Mesendoderm (in vitro differentiated cells): ENCODE measurements around the gene CRACDL.
"Not testable (repeated sequence)": the region's sequence is repeated elsewhere in the genome, so short reads cannot be mapped to it uniquely, and the experiment has no call there.

Experiments
- DNase-seq: peaks from one replicate; pipeline ENCODE4 v3.0.0; 2013
- H2AK5ac ChIP-seq: 2 replicates; pipeline ENCODE4 v1.6.1; 2013; ENCODE audit warnings: low read length, inconsistent platforms
- H2BK120ac ChIP-seq: 2 replicates; pipeline ENCODE4 v1.6.1; 2013; ENCODE audit warnings: low read depth, mild to moderate bottlenecking, low read length, moderate library complexity, mixed read lengths
- H2BK15ac ChIP-seq: replicated peaks from 2 replicates; pipeline ENCODE4 v1.6.1; 2013; ENCODE audit warnings: low read depth, mild to moderate bottlenecking, moderate library complexity
- H2BK5ac ChIP-seq: 2 replicates; pipeline ENCODE4 v1.6.1; 2013; ENCODE audit warnings: low read length, inconsistent platforms
- H3K18ac ChIP-seq: 2 replicates; pipeline ENCODE4 v1.6.1; 2013; ENCODE audit warnings: mild to moderate bottlenecking, low read length, mixed read lengths
- H3K23ac ChIP-seq: one replicate; pipeline ENCODE4 v1.6.1; 2013; ENCODE audit warnings: low read length
- H3K27ac ChIP-seq: 2 replicates; pipeline ENCODE4 v1.5.1; 2013; ENCODE audit warnings: low read depth, mild to moderate bottlenecking, inconsistent platforms, low read length, moderate library complexity
- H3K27me3 ChIP-seq: 2 replicates; pipeline ENCODE4 v1.6.1; 2013; ENCODE audit warnings: low read length, control low read depth, mild to moderate bottlenecking, inconsistent platforms; ENCODE audit not compliant: insufficient read depth, poor library complexity
- H3K36me3 ChIP-seq: 2 replicates; pipeline ENCODE4 v1.6.1; 2013; ENCODE audit warnings: low read length, inconsistent platforms; ENCODE audit not compliant: control insufficient read depth, insufficient read depth
- H3K4ac ChIP-seq: one replicate; pipeline ENCODE4 v1.6.1; 2013; ENCODE audit warnings: low read depth, mild to moderate bottlenecking, low read length, moderate library complexity
- H3K4me1 ChIP-seq: 2 replicates; pipeline ENCODE4 v1.6.1; 2013; ENCODE audit warnings: low read depth, low read length, inconsistent platforms; ENCODE audit not compliant: control insufficient read depth
- H3K4me2 ChIP-seq: 2 replicates; pipeline ENCODE4 v1.6.1; 2013; ENCODE audit warnings: low read length
- H3K4me3 ChIP-seq: 2 replicates; pipeline ENCODE4 v1.5.1; 2013; ENCODE audit warnings: mild to moderate bottlenecking, low read length
- H3K56ac ChIP-seq: one replicate; pipeline ENCODE4 v1.6.1; 2013; ENCODE audit warnings: low read length
- H3K79me1 ChIP-seq: 2 replicates; pipeline ENCODE4 v1.6.1; 2013; ENCODE audit warnings: low read length, inconsistent platforms
- H3K79me2 ChIP-seq: 2 replicates; pipeline ENCODE4 v1.6.1; 2013; ENCODE audit warnings: mild to moderate bottlenecking, low read length; ENCODE audit not compliant: control insufficient read depth, insufficient read depth
- H3K9ac ChIP-seq: 2 replicates; pipeline ENCODE4 v1.6.1; 2013; ENCODE audit warnings: low read length, inconsistent platforms
- H4K5ac ChIP-seq: one replicate; pipeline ENCODE4 v1.6.1; 2013; ENCODE audit warnings: low read length
- H4K8ac ChIP-seq: one replicate; pipeline ENCODE4 v1.6.1; 2013; ENCODE audit warnings: low read depth, mild to moderate bottlenecking, control low read depth, low read length, moderate library complexity
- WGBS: extraction: QIAGEN DNeasy Blood & Tissue Kit; methylation state at CpG from one replicate; pipeline ENCODE4 v1.1.7; 2013; ENCODE audit warnings: low lambda C conversion rate, missing lambda C conversion rate; ENCODE audit not compliant: insufficient coverage; ENCODE audit errors: extremely low coverage; 5-methylcytosine and 5-hydroxymethylcytosine counted together

CRACDL gene

GRCh38 chr2:98759827-98760625 is 176.0 kb downstream of the CRACDL start:
- H2BK120ac ChIP-seq: no peak overlapping the region
- H3K23ac ChIP-seq: no peak overlapping the region
- H3K4ac ChIP-seq: no peak overlapping the region
- no peak overlapping the region for H2BK15ac ChIP-seq
- H4K8ac ChIP-seq: no peak overlapping the region
- H3K27ac ChIP-seq: no peak overlapping the region
- no peak overlapping the region for H2AK5ac ChIP-seq
- no peak overlapping the region for H3K9ac ChIP-seq
- no CpG with 5 or more reads among the region's 6 CpGs for WGBS
- no peak for DNase-seq
- no peaks in the 10 kb centered on the region for H3K79me1 ChIP-seq
- no peaks in the 10 kb centered on the region for H3K4me1 ChIP-seq
- H4K5ac ChIP-seq: no peak overlapping the region
- no peak overlapping the region for H3K4me2 ChIP-seq
- H3K27me3 ChIP-seq: no peaks in the 10 kb centered on the region
- H3K79me2 ChIP-seq: no peaks in the 10 kb centered on the region
- no peaks in the 10 kb centered on the region for H3K36me3 ChIP-seq
- H3K4me3 ChIP-seq: no peak overlapping the region
- H3K18ac ChIP-seq: no peak overlapping the region
- no peak overlapping the region for H3K56ac ChIP-seq
- no peak overlapping the region for H2BK5ac ChIP-seq

DNA sequence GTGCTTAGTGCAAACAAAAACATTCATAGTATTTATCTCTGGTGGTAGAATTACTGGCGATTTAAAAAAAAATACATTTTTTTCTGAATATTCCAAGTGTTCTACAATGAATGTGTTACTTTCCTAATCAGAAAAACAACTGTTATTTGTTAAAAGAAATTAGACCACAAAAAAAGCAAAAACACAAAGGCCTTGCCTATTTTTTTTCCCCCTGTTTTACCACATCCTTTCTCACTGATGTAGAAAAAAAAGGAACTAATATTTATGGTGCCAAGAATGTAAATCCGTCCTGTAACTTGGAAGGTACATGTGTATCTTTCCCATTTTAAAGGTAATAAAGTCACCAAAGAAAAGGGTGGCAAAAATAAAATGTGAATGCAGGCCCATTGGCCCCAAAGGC is 176.7 kb downstream of the CRACDL start:
- Histone ChIP-seq H3K56ac (no peak overlapping the region), H4K8ac (no peak overlapping the region), H3K36me3 (no peaks in the 10 kb centered on the region), H3K27ac (no peak overlapping the region), H4K5ac (no peak overlapping the region), H3K23ac (no peak overlapping the region), H3K79me2 (no peaks in the 10 kb centered on the region), H3K4me1 (no peaks in the 10 kb centered on the region), H2AK5ac (no peak overlapping the region), H3K4ac (no peak overlapping the region), H2BK120ac (no peak overlapping the region), H3K9ac (no peak overlapping the region), H2BK15ac (no peak overlapping the region), H3K27me3 (no peaks in the 10 kb centered on the region), H2BK5ac (no peak overlapping the region), H3K4me3 (no peak overlapping the region), H3K4me2 (no peak overlapping the region), H3K79me1 (no peaks in the 10 kb centered on the region), H3K18ac (no peak overlapping the region)
- no peak for DNase-seq
- no CpG with 5 or more reads among the region's 2 CpGs for WGBS

GRCh38 chr2:98757904-98758421 is 178.1 kb downstream of the CRACDL start:
- DNase-seq: no peak
- Histone ChIP-seq H3K36me3 (no peaks in the 10 kb centered on the region), H3K79me2 (no peaks in the 10 kb centered on the region), H3K79me1 (no peaks in the 10 kb centered on the region), H3K27me3 (no peaks in the 10 kb centered on the region), H3K4me2 (no peak overlapping the region), H2BK120ac (no peak overlapping the region), H3K4me1 (no peaks in the 10 kb centered on the region), H2BK5ac (no peak overlapping the region), H2BK15ac (no peak overlapping the region), H3K9ac (no peak overlapping the region), H3K27ac (no peak overlapping the region), H2AK5ac (no peak overlapping the region), H3K18ac (no peak overlapping the region), H3K4ac (no peak overlapping the region), H4K5ac (no peak overlapping the region), H3K4me3 (no peak overlapping the region), H3K23ac (no peak overlapping the region), H4K8ac (no peak overlapping the region), H3K56ac (no peak overlapping the region)
- no CpG with 5 or more reads among the region's 9 CpGs for WGBS

DNA sequence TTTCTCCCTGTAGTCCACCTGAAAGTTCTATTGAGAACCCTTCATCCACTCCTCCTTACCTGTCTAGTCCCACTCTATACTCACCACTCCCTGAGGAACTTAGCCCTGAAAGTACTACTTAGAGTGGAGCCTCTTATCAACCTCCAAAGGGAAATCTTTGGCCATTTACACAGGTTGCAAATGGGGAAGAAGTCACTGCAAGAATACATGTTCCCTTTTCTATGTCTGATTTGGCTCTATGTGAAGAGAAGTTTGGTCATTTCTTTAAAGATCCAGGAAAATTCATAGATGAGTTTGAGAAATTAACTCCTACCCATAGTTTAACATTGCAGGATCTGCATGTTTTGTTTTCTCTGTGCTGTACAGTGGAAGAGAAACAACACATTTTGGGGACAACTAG is 182.2 kb downstream of the CRACDL start:
- Histone ChIP-seq H3K4me2 (no peak overlapping the region), H3K27ac (no peak overlapping the region), H3K23ac (no peak overlapping the region), H3K27me3 (no peaks in the 10 kb centered on the region), H3K18ac (no peak overlapping the region), H4K5ac (no peak overlapping the region), H3K56ac (no peak overlapping the region), H3K4me3 (no peak overlapping the region), H2BK5ac (no peak overlapping the region), H3K4me1 (no peaks in the 10 kb centered on the region), H3K4ac (no peak overlapping the region), H3K79me2 (no peaks in the 10 kb centered on the region), H2AK5ac (no peak overlapping the region), H2BK120ac (no peak overlapping the region), H4K8ac (no peak overlapping the region), H3K79me1 (no peaks in the 10 kb centered on the region), H3K36me3 (no peaks in the 10 kb centered on the region), H3K9ac (no peak overlapping the region), H2BK15ac (no peak overlapping the region)
- DNase-seq: no peak

GRCh38 chr2:98752711-98753110 is 183.3 kb downstream of the CRACDL start:
- not testable (repeated sequence) for H4K5ac ChIP-seq, H3K79me1 ChIP-seq, H3K56ac ChIP-seq, H3K27me3 ChIP-seq, H3K4me2 ChIP-seq, H2BK120ac ChIP-seq, H3K23ac ChIP-seq, H3K9ac ChIP-seq, H3K4me1 ChIP-seq, H2AK5ac ChIP-seq, H4K8ac ChIP-seq, H3K36me3 ChIP-seq, H3K4ac ChIP-seq, H2BK5ac ChIP-seq, H3K4me3 ChIP-seq, H3K79me2 ChIP-seq, H3K18ac ChIP-seq, DNase-seq, H3K27ac ChIP-seq, H2BK15ac ChIP-seq
- WGBS: no CpG with 5 or more reads among the region's 4 CpGs

GRCh38 chr2:98751748-98752147 is 184.3 kb downstream of the CRACDL start:
- Histone ChIP-seq H3K4me1 (no peaks in the 10 kb centered on the region), H3K27ac (no peak overlapping the region), H2BK5ac (no peak overlapping the region), H3K18ac (no peak overlapping the region), H3K36me3 (no peaks in the 10 kb centered on the region), H3K79me2 (no peaks in the 10 kb centered on the region), H3K4me3 (no peak overlapping the region), H2BK120ac (no peak overlapping the region), H2BK15ac (no peak overlapping the region), H2AK5ac (no peak overlapping the region), H4K5ac (no peak overlapping the region), H3K56ac (no peak overlapping the region), H3K9ac (no peak overlapping the region), H3K23ac (no peak overlapping the region), H3K4ac (no peak overlapping the region), H3K79me1 (no peaks in the 10 kb centered on the region), H3K27me3 (no peaks in the 10 kb centered on the region), H4K8ac (no peak overlapping the region), H3K4me2 (no peak overlapping the region)
- no peak for DNase-seq
- WGBS: no CpG with 5 or more reads among the region's 1 CpG
